ENCODE data around the gene CDH23.

- TF ChIP-seq EZH2 (IDR thresholded peaks at IDR 0.05; ENCODE audit: insufficient read depth, poor library complexity, severe bottlenecking) (no peak), EZH2phosphoT487 (IDR thresholded peaks at IDR 0.05; ENCODE audit: insufficient read depth, low read depth) (no peak)
Observed at GRCh38 chr10:71771821-71772617, 375.3 kb downstream of the CDH23 start.

Data from GM23248 (cell line).